Stimulated activated naive CD8-positive, alpha-beta T cell treated with anti-CD3 and anti-CD28 coated beads, Interleukin-15, Interleukin-2, amounts not matched to agents 100 U/mL and 50 U/mL, for 24 hours (primary cell): ENCODE data around the gene RAB1B.
A peak's percentile ranks its signal among the peaks of the same experiment; 100 is the strongest.
"Not testable (repeated sequence)": the region's sequence is repeated elsewhere in the genome, so short reads cannot be mapped to it uniquely, and the experiment has no call there.

ENCODE experiments used
- ATAC-seq: fragments of 150-1000 bp; cut with Tn5 transposase; one replicate; pipeline ENCODE4 v1.10.0; 2021
- DNase-seq: peaks from one replicate; pipeline ENCODE4 v3.0.0; 2021

Gene RAB1B

GRCh38 chr11:66239998-66240780 is 28.2 kb upstream of the RAB1B start:
- DNase-seq (no peak), ATAC-seq (no peak)

GRCh38 chr11:66240781-66241136 is 27.7 kb upstream of the RAB1B start:
- DNase-seq (no peak), ATAC-seq (no peak)

GRCh38 chr11:66242095-66242765 is 26.2 kb upstream of the RAB1B start:
- ATAC-seq (peak; percentile 12), DNase-seq (no peak)

- ATAC-seq (no peak), DNase-seq (no peak)
Observed at GRCh38 chr11:66243782-66244535, 24.5 kb upstream of the RAB1B start.

GRCh38 chr11:66247295-66247694 is 21.1 kb upstream of the RAB1B start:
- no peak for ATAC-seq
- DNase-seq, result no peak

- ATAC-seq (no peak), DNase-seq (no peak)
Observed at GRCh38 chr11:66247801-66248200, 20.6 kb upstream of the RAB1B start.

- ATAC-seq (no peak), DNase-seq (no peak)
Observed at GRCh38 chr11:66248903-66249302, 19.5 kb upstream of the RAB1B start.

- ATAC-seq (no peak), DNase-seq (no peak)
Observed at GRCh38 chr11:66251809-66252208, 16.6 kb upstream of the RAB1B start.

GRCh38 chr11:66253081-66253480 is 15.4 kb upstream of the RAB1B start:
- not testable (repeated sequence) for DNase-seq, ATAC-seq

GRCh38 chr11:66258473-66258893 is 10.0 kb upstream of the RAB1B start:
- ATAC-seq, result no peak
- no peak for DNase-seq

GRCh38 chr11:66259225-66259624 is 9.2 kb upstream of the RAB1B start:
- ATAC-seq, result no peak
- no peak for DNase-seq

- no peak for DNase-seq
- no peak for ATAC-seq
Observed at GRCh38 chr11:66259956-66260355, 8.5 kb upstream of the RAB1B start.

- ATAC-seq (no peak), DNase-seq (no peak)
Observed at GRCh38 chr11:66261578-66261977, 6.9 kb upstream of the RAB1B start.

GRCh38 chr11:66262191-66262590 is 6.2 kb upstream of the RAB1B start:
- ATAC-seq, result no peak

GRCh38 chr11:66262696-66263095 is 5.7 kb upstream of the RAB1B start:
- no peak for ATAC-seq
- DNase-seq, result no peak

More at GRCh38 chr11:66262191-66262590, 6.2 kb upstream of the RAB1B start:
- DNase-seq, result no peak

GRCh38 chr11:66263231-66263630 is 5.2 kb upstream of the RAB1B start:
- ATAC-seq (no peak), DNase-seq (no peak)

- ATAC-seq (no peak), DNase-seq (no peak)
Observed at GRCh38 chr11:66263785-66264184, 4.7 kb upstream of the RAB1B start.

GRCh38 chr11:66264383-66264782 is 4.1 kb upstream of the RAB1B start:
- DNase-seq (no peak), ATAC-seq (no peak)

- DNase-seq (peak; percentile 65), ATAC-seq (no peak)
Observed at GRCh38 chr11:66264914-66265313, 3.5 kb upstream of the RAB1B start.

GRCh38 chr11:66265531-66266377 is 2.7 kb upstream of the RAB1B start:
- no peak for DNase-seq
- no peak for ATAC-seq

- no peak for ATAC-seq
- no peak for DNase-seq
Observed at GRCh38 chr11:66266378-66267038, 1.9 kb upstream of the RAB1B start.

GRCh38 chr11:66267039-66267378 is 1.4 kb upstream of the RAB1B start:
- ATAC-seq, result no peak
- no peak for DNase-seq
